HG03439 (cell line): ENCODE measurements around the gene GBX1.
A peak's percentile ranks its signal among the peaks of the same experiment; 100 is the strongest.

Source experiments
- ATAC-seq: cut with Tn5 transposase; IDR thresholded peaks from one replicate; pipeline ENCODE4 v1.9.1; 2021; ENCODE audit warnings: mild to moderate bottlenecking, moderate library complexity; ENCODE audit not compliant: unreplicated experiment

The GBX1 gene

DNA sequence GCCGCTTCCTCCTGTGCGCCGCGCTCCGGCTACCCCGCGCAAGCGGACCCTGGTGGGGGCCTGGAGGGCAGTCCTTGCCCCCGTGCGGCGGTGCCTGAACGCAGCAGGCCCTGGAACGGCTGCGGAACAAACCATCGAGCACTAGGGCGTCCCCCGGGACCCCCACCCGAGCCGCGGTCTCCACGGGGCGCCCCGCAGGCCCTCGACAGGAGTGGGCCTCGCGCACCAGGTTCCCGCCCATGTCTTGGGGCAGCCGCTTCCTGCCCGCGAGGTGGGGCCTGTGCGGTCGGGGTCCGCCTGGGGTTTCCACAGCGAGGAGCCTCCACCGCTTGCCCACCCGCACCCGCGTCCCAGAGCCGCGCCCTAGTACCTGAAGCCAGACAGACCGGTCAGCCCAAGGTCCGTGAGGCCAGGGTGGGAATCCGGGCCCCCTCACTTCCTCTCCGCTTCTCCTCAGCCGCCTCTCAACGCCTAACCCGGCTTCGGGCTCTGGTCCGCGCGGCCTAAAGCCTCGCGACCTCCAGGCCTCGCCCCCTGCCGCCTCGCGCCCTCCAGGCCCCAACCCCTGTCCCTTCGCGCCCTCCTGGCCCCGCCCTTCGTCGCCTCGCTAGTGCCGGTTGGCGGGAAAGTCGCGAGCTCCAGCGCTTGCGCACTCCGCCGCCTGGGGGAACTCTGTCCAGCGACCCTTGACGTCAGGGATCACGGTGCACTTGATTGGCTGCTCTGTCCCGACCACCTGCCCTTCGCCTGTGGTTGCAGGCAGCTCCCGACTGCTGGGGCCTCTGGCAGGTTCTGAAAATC is 7.0 kb upstream of the GBX1 start:
- no peak for ATAC-seq

GRCh38 chr7:151173386-151174245 is 6.1 kb upstream of the GBX1 start:
- no peak for ATAC-seq

DNA sequence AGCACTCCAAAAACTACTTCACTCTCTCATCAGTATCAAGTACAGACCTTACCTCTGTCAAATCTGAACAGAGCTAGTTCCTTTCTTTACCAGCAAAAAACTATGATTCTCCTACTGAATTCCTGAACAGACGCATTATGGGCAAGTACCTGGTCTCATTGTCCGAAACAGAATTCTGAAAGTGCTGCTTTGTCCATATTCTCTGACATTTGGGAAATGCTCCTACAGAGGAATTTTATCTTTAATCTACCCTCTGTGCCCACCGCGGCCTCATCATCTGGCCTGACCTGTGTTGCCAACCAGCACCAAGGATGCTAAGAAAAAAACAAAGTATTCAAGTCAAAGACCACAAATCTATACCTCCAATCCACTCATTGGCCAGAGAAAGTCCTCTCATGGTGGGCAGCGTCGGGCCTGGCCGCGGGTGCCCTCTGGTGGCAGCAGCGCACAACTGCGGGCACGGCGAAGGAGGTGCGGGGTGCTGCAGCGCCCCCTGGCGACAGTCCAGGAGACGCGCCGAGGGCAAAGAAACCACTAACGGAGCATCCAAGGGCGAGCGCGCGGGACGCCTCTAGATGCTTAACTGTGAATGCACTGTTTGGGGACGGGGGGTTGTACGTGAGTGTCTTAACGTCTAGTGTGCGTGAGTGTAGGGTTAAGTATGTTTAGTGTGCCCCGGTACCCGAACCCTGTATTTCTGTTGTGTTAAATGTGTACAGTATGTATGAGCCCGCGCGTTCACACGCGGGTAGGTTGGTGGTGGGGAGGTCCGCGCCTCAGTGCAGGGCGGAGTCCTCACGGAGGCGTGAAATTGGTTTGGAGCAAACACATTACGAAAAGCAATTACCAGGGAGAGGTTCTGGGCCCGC is 5.0 kb upstream of the GBX1 start:
- peak; percentile 80 for ATAC-seq

- ATAC-seq, result no peak
Measured at GRCh38 chr7:151168787-151169162, 1.3 kb upstream of the GBX1 start.

DNA sequence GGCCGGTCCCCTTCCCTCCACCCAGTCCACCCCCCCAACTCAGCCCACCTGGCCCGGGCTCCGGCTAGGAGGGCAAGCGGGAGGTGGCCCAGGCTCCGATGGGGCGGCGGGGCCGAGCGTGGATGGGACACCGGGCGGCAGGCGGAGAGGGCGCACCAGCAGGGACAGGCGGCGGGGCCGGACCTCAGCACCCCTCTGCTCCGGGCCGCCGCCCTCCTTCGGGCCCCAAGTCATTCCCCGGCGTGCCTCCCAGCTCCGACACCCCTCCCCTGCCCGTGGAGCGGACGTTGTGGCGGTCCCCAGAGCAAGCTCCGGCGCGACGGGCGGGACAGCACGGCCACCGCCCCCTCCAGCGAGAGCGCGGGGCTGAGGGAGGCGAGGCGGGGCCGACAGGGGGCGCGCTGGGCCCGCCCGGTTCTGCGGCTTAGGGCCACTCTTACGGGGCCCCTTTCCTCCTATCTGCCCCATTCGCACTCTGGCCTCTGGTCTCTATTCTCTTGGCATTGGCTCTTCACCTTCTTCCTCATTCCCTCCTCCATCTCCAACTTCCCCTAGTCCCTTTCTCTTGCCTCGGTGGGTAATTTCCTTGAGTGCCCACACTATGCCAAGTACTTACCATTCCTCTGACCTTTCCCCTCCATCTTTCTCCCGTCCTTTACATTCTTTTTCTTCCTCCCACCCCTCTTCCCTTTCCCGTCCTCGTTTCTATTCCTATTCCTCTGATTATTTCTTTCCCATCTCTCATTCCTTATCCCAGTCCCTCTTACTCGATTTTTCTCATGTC is 701 bp upstream of the GBX1 start:
- no peak for ATAC-seq

DNA sequence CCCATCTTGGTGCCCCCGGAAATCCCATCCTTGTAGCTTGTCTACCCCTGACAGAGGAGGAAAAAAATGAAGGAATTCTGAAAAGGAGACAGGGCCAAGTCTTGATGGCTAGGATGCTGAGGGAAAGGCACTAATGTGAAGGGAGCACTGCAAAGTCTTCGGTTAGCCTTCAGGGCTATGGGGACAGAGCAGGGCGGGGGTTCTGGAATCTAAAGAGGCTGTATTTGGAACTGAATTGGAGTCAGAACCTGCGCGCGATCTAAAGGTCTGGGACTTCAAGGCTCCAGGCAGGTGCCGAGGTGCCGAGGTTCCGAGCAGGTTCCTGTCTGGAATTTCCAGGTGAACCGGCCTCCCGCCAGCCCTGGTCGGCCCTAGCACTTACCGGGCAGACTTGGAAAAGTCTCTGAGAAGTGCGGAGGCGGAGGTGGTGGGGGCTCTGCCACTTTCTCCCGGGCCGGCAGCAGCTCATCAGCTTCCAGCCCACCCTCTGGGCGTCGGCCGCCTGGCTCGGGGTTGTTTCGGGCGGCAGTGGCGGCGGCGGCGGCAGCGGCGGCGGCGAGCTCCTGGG is 781 bp downstream of the GBX1 start:
- no peak for ATAC-seq

DNA sequence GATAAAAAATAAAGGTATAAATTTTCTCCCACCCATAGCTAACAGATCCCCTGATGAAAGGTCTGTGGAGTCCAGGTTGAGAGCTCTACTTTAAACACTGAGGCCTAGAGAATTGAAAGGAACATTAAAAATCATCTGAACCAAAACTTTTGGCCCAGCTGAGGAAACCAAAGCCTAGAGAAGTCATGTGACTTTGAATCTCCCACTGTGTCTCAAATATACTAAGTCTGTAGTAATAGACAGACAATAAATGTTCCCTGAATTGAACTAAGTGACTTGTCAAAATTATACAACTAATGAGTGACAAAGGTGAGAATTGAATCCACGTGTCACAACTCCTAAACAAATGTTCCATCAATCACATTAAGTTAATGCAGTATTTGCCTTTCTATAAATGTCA is 5.7 kb downstream of the GBX1 start:
- no peak for ATAC-seq

GRCh38 chr7:151157645-151158329 is 9.7 kb downstream of the GBX1 start:
- ATAC-seq, result no peak

- no peak for ATAC-seq
Measured at GRCh38 chr7:151152643-151153513, 14.6 kb downstream of the GBX1 start.

- ATAC-seq, result no peak
Measured at GRCh38 chr7:151150388-151150787, 17.1 kb downstream of the GBX1 start.

DNA sequence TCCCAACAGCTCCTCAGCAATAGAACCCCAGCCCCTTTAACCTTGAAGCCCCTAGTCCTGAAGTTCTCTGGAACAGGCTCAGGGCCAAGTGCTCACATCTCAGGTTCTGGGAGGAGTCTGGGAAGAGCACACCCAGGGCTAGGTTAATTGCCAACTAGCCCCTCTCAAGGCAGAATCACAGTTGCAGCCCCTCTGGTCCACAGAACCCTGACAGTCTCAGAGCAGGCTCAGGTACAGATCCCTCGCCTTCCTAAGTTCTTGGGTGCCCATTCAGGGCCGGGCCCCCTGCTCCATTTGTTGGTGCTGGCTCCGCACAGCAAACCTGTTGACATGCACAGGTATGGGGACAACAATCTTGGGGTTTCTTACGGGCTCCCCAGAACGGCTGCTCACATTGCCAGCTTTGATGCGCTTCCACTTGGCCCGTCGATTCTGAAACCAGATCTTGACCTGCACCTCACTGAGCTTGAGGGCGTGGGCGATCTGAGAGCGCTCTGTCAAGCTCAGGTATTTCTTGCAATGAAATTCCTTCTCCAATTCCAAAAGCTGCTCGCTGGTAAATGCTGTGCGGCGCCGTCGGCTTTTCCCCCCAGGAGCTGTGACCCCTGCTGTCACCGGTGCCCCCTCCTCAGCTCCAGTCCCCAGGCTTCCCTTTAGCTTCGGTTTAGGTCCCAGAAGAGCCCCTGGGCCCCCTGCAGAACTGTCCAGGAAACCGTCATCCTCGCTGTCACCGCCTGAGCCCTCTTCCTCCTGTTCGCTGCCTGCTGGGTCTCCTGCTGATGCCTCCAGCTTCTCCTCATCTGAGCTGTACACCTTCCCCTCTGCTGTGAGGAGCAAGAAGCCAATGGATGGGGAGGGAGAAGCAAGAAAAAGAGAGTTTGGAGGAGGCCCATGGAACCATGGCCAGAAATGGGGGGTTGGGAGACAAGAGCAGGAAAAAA is 18.9 kb downstream of the GBX1 start:
- ATAC-seq, result no peak

DNA sequence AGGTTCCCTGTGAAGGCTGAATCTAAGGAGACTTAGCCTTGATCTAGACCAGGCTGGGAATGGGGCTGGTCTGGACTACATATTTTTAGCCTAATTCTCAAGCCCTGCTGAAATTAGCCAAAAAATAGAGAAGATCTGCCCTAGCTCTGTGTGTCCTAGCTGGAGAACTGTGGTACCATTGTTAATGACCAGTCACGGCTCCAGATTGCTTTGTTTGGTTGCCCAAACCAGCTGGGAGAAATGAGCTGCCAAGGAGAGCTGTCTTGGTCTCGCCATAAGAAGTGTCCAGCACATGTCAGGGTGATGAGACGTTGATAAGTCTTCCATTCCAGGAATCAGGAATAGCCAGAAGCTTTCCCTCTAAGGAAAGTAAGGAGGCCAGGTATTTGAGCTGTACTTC is 20.7 kb downstream of the GBX1 start:
- ATAC-seq, result no peak

GRCh38 chr7:151144387-151144786 is 23.1 kb downstream of the GBX1 start:
- ATAC-seq, result no peak

DNA sequence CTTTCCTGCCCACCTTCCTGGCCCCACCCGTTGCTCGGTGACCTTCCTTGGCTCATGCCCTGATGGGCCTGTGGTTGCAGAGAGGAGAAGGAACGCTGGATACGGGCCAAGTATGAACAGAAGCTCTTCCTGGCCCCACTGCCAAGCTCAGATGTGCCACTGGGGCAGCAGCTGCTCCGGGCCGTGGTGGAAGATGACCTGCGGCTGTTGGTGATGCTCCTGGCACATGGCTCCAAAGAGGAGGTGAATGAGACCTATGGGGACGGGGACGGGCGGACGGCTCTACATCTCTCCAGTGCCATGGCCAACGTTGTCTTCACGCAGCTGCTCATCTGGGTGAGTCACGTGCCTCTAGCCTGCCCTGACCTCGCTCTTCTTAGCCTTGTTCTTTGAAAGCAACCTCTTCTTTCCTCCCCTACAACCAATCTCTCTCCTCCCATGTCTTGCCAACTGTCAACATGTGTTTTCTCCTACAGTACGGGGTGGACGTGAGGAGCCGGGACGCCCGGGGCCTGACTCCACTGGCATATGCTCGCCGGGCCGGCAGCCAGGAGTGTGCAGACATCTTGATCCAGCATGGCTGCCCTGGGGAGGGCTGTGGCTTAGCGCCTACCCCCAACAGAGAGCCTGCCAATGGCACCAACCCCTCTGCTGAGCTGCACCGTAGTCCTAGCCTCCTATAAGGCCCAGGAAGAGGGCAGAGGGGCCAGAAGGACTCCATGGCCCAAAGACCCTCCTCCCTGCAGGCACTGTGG is 24.1 kb downstream of the GBX1 start:
- no peak for ATAC-seq

DNA sequence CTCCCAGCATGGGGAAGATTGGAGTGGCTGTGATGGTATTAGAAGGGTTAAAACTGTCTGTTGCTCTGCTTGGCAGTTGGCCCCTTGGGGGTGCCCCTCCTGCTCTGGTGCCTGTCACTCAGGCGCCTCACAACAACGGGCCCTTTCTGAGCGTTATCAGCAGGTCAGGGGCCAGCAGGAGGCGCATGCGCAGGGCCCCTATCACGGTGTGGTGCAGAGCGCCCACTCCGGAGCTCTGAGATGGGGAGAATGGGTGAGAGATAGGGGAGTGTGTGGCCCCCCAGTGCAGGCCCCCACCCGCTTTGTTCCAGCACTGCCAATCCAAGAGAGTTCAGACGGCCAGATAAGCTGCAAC is 24.8 kb downstream of the GBX1 start:
- ATAC-seq, result no peak

DNA sequence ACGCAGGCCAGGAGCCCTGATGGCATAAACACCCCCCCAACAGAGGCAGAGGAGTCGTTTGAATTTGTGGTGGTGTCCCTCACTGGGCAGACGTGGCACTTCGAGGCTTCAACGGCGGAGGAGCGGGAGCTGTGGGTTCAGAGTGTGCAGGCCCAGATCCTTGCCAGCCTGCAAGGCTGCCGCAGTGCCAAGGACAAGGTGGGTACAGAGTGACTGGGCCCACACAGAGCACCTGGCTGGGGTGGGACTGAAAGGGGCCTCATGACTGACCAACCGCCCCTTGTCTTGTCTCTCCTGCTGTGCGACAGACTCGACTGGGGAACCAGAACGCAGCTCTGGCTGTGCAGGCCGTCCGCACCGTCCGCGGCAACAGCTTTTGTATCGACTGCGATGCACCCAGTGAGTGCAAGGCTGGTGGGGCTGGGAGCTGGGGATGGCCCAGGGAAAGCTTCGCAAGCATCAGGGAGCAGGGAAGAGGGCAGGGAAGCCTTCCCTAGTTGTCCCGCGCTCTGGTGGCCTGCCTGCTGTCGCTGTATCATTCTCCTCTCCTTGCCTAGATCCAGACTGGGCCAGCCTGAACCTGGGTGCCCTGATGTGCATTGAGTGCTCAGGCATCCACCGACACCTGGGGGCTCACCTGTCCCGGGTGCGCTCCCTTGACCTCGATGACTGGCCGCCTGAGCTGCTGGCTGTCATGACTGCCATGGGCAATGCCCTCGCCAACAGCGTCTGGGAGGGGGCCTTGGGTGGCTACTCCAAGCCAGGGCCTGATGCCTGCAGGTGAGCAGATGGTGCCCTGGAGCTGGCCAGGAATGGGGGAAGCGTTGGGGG is 25.4 kb downstream of the GBX1 start:
- ATAC-seq, result no peak
